OCI-M2 (cell line): ENCODE results near the gene NUP35.
"Not testable (repeated sequence)": the region's sequence is repeated elsewhere in the genome, so short reads cannot be mapped to it uniquely, and the experiment has no call there.

ENCODE experiments used
- DNase-seq: peaks from one replicate; lab custom pipeline; 2025; ENCODE audit not compliant: unreplicated experiment; lab: John Stamatoyannopoulos, UW

NUP35 gene

DNA sequence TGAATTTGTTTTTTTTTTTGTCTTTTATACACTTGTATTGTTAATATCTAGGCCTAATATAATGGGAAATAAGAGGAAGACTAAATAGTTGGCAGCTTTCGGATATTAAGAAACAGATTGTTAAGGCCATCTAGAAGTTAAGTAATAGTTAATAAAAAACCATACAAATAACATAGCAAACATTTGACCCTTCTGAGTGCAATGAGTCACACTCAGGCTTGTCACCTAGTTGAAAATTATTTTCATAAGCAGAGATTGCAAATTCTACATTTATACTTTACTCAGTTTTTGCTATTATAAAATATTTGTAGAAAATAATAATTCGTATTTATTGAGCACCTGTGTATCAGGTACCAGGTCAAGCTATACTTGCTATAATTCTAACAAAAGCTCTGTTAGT is 2.4 kb downstream of the NUP35 start:
- DNase-seq: no peak

GRCh38 chr2:183134016-183134415 is 9.8 kb downstream of the NUP35 start:
- no peak for DNase-seq

DNA sequence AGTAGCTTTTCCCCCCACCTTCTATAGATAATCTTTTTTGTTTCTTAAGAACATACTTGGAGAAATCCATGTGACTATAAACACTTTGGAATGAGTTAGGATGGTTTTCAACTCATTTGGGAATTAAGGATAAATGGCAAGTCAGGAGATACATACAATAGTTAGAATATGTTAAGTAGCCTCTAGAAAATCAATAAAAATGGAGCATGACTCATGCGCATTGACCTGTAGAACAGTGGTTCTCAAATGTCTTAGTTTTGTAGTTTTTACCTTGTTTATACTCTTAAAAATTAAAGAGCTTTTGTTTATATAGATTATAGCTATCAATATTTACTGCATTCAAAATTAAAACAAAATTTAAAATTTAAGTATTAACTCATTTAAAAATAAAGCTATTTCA is 24.7 kb downstream of the NUP35 start:
- DNase-seq: no peak

GRCh38 chr2:183149489-183149888 is 25.2 kb downstream of the NUP35 start:
- DNase-seq: no peak

DNA sequence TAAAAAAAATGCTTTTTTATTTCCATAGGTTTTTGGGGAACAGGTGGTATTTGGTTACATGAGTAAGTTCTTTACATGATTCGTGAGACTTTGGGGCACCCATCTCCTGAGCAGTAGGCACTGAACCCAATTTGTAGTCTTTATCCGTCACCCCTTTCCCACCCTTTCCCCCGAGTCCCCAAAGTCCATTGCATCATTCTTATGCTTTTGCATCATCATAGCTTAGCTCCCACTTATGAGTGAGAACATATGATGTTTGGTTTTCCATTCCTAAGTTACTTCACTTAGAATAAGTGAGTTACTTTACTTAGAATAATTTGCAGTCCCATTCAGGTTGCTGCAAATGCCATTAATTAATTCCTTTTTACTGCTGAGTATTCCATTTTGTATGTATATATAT is 28.0 kb downstream of the NUP35 start:
- not testable (repeated sequence) for DNase-seq

DNA sequence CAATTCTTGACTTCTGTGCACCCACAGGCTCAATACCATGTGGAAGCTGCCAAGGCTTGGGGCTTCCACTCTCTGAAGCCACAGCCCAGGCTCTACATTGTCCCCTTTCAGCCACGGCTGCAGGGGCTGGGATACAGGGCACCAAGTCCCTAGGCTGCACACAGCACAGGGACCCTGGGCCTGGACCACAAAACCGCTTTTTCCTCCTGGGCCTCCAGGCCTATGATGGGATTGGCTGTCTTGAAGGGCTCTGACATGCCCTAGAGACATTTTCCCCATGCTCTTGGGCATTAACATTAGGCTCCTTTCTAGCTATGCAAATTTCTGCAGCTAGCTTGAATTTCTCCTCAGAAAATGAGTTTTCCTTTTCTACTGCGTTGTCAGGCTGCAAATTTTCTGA is 29.7 kb downstream of the NUP35 start:
- DNase-seq: no peak

DNA sequence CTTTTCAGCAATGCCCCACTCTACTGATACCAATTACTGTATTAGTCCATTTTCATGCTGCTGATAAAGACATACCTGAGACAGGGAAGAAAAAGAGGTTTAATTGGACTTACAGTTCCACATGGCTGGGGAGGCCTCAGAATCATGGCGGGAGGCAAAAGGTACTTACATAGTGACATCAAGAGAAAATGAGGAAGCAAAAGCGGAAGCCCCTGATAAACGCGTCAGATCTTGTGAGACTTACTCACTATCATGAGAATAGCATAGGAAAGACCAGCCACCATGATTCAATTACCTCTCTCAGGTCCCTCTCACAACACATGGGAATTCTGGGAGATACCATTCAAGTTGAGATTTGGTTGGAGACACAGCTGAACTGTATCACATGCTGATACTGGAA is 30.5 kb downstream of the NUP35 start:
- DNase-seq: not testable (repeated sequence)

DNA sequence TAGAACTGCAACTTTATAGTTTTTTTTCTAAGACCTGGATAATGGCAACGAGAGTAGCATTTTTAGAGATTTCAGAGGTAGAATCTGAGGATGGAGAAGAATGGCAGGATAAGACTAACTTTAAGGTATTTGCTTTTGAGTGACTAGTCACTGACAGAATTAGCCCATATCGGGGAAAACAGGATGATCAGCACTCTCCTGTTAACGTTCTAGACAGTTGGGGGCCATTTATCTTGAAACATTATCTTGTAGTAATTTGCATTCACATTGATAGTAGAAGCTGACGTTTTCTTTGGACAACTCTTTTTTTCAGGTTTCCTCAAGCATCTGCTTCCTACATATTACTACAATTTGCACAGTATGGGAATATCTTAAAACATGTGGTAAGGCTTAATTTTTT is 32.9 kb downstream of the NUP35 start:
- DNase-seq: no peak

DNA sequence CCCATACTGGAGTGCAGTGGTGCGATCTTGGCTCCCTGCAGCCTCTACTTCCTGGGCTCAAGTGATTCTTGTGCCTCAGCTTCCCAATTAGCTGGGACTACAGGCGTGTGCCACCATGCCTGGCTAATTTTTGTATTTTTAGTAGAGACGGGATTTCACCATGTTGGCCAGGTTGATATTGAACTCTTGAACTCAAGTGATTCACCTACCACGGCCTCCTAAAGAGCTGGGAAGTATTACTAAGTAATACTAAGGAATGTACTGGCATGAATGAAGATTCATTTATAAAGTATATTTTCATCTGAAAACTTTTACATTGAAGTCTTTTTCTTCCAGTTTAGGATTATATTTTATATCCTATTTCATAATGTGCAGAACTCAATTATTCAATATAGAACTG is 38.1 kb downstream of the NUP35 start:
- DNase-seq: no peak

GRCh38 chr2:183163821-183164649 is 39.8 kb downstream of the NUP35 start:
- no peak for DNase-seq

DNA sequence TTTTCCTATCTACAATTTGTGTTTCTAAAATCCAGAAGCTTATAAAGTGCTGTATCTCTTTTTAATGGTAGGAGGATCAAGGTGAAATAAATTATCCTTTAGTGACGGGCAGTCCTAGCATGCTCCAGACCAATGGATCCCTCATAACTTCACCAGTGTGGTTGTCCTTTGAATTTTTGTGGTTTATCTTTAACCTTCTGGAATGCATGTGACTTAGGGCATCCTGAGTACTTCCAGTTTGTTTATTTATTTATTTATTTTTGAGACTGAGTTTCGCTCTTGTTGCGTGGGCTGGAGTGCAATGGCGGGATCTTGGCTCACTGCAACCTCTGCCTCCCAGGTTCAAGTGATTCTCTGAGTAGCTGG is 40.4 kb downstream of the NUP35 start:
- no peak for DNase-seq

DNA sequence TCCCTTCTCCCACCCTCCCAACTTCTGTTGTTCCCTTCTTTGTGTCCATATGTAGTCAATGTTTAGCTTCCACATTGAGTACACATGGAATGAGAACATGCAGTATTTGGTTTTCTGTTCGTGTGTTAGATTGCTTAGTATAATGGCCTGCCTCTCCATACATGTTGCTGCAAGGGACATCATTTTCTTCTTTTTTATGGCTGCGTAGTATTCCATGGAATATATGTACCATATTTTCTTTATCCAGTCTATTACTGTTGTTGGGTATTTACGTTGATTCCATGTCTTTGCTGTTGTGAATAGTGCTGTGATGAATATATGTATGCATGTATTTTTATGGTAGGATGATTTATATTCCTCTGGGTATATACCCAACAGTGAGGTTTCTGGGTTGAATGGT is 42.0 kb downstream of the NUP35 start:
- DNase-seq: no peak

DNA sequence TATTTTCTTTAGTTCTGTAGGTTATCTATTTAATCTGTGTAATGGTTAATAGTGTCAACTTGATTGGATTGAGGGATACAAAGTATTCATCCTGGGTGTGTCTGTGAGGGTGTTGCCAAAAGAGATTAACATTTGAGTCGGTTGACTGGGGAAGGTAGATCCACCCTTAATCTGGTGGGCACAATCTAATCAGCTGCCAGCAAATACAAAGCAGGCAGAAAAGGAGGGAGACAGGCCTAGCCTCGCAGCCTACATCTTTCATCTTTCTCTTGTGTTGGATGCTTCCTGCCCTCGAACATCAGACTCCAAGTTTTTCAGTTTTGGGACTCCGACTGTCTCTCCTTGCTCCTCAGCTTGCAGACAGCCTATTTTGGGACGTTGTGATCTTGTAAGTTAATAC is 42.7 kb downstream of the NUP35 start:
- DNase-seq: not testable (repeated sequence)

GRCh38 chr2:183172220-183172887 is 48.1 kb downstream of the NUP35 start:
- DNase-seq: no peak

GRCh38 chr2:183179156-183179555 is 54.9 kb downstream of the NUP35 start:
- DNase-seq: no peak

- no peak for DNase-seq
Observed at GRCh38 chr2:183185534-183185933, 61.3 kb downstream of the NUP35 start.

DNA sequence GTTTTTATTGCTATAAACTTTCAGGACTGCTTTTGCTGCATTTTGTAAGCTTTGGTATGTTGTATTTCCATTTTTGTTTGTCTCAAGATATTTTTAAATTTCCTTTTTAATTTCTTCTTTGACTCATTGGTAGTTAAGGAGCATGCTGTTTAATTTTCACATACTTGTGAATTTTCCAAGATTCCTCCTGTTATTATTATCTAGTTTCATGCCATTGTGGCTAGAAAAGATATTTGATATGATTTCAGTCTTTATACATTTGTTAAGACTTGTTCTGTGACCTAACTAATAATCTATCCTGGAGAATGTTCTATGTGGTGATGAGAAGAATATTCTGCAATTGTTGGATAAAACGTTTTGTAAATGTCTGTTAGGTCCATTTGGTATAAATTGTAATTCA is 62.1 kb downstream of the NUP35 start:
- DNase-seq: no peak

DNA sequence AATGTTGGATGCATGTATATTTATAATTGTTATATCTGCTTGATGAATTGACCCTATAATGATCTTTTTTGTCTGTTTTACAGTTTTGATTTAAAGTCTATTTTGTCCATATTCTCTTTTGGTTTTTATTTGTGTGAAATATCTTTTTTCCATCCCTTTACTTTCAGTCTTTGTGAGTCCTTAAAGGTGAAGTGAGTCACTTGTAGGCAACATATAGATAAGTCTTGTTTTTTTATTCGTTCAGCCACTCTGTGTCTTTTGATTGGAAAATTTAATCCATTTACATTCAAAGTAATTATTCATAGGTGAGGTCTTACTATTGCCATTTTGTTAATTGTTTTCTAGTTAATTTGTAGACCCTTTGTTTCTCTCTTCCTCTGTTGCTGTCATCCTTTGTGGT is 62.5 kb downstream of the NUP35 start:
- no peak for DNase-seq

GRCh38 chr2:183192343-183192742 is 68.1 kb downstream of the NUP35 start:
- DNase-seq: no peak

DNA sequence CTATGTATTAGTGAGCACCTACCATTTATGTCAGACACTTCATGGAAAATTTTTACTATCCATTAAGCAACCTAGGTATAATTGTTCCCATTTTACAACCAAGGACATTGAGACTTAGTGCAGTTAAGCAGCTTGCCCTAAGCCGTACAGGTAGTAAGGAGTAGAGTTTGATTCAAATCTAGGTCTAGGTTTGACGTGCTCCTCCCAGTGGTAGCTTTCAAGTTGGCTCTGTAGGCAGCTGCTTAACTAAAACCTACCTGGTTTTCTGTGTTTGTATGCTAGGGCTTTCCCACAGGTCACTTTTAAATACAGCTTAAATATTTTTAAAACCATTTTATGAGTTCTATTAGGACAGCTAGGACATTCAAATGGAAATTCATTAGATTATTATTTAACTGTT is 69.7 kb downstream of the NUP35 start:
- no peak for DNase-seq

DNA sequence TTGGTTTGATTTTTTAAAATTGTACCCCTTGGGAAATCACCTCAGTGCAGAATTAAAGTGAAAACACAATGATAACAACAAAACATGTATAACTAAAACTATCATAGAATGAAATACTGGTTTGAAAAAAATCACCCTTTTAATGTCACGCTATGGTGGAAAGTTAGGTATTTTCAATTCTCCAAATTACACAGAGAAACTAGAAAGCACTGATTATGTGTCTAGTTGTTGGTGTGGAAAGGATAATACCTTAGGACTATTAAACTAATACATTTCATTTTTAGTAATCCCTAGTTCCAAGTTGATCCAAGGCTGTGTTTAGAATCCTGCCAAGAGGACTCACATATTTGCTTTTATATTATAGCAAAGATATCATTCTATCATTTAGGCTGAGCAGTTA is 71.2 kb downstream of the NUP35 start:
- DNase-seq: no peak

DNA sequence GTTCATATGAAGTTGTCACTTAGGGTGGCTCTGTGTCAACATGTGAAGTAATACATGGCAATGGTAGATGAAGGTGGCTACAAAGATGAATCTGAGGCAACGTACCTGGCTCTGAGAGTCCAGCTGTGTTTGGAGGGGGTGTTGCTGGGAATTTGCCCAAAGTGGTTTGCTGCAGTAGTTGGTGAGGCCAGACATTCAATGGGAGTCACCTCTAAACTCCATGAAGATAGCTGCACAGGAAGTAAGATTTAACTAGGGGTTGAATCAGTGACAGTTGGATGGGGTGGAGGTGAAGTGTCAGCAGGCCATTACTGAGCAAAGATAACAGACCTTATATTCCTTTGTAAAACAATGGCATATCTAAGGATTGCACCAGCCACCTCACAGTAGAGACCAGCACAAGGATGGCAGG is 71.8 kb downstream of the NUP35 start:
- DNase-seq: no peak

GRCh38 chr2:183204397-183204796 is 80.2 kb downstream of the NUP35 start:
- no peak for DNase-seq
